Measurements from ENCODE around the gene PAQR6.

GRCh38 chr1:156203331-156203730 is 44.5 kb downstream of the PAQR6 start:
- TF ChIP-seq POLR2A (IDR thresholded peaks at IDR 0.05): no peak
- no peak for TF ChIP-seq CTCF (IDR thresholded peaks at IDR 0.05)
